Measurements from ENCODE around the gene CHCT1.

Gene CHCT1

DNA sequence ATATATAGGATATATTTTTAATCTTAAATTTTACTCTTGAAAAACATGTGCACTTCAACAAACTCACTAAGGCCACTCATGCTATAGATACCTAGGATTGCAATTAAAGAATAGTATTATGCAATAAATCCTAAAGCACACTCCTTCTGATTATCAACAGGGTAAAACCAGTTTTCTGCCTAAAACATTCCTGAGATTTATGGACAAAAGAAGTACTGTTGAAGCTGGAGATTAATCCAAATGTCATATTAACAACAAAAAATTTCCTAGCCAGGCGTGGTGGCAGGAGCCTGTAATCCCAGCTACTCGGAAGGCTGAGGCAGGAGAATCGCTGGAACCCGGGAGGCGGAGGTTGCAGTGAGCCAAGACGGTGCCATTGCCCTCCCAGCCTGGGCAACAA is 21.4 kb downstream of the CHCT1 start:
- DNase-seq, result no peak

DNA sequence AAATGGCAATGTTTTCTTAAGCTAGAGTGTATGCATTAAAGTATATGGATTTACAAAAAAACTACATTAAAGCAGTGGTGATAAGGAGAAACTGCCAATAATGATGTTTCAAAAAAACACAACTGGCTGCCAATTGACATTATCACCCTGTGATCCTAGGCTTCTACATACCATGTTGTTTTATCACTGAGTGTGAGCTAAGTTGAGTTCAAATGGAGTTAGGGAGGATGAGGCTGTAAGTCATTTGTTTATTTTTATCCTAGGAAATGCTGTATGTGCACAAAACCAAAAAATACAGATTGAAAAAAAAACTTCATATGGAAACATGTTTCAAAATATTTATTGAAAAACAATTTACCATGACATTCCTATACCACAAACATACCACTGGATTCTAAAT is 22.9 kb downstream of the CHCT1 start:
- DNase-seq, result no peak

DNA sequence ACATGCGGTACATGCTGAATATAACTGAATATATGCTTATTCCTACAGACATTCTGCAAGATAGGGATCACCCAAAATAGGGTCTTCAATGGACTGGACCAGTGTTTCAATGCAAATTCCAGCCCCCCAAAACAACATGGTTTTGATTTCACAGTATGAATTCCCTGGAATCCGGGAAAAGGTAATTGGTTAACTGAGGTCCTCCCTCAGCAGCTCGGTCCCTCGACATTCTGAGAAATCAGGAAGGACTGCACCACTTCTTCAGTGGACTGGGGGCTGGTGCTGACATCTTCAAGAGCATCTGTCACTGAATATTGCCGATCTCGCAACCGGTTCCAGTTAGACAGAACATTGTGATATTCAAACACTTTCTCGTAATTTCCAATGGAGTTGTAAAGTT is 25.1 kb downstream of the CHCT1 start:
- no peak for DNase-seq

DNA sequence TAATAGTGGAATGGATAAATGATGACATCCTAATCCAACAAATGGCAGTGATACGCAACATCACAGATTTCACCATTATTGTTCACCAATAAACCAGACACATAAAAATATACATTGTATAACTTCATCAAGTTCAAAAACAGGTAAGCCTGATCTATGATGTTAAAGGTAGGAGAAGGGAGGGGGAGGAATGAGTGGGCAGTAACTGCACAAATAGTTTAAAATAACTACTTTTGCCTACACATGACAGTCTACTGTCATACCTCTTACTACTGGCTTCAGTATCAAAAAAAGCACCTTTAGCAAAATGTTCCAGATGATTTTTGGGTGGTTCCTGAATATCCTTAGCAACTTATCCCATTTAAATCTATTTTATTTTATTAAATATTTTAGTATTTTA is 28.8 kb downstream of the CHCT1 start:
- DNase-seq, result no peak

DNA sequence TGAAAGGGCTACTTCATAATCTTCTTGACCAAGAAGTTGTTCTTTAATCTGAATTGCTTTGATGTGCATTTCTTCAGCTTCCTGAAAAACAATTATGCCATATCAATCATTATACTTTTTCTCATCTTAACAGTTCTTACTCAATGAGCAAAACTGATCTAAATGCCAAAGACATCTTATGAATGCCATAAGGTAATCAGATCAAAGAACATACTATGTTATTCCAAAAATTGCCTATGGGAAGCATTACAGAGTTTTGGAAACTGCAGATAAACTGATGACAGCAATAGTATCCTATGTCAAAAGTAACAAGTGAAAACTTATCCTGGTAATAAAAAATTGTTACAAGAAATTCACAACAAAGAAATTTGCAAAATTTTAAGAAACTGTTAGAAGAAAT is 29.7 kb downstream of the CHCT1 start:
- DNase-seq, result no peak

DNA sequence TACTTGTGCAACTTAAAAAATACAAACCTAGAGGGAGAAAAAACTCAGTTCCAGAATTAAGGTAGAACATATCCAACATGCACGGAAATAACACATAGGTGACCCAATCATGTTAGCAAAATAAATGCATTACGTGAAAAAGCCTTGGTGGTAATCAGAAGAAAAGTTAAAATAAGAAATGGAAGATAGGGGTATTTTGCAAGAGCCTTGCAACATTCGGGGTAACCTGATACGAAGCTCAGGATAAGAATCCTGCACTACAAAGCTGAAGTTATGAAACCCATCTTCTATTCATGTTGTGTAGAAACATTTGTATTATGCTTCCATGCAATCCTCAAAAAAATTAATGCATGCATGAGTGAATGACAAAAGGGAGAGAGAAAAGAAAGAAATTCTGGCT is 33.1 kb downstream of the CHCT1 start:
- DNase-seq, result no peak

DNA sequence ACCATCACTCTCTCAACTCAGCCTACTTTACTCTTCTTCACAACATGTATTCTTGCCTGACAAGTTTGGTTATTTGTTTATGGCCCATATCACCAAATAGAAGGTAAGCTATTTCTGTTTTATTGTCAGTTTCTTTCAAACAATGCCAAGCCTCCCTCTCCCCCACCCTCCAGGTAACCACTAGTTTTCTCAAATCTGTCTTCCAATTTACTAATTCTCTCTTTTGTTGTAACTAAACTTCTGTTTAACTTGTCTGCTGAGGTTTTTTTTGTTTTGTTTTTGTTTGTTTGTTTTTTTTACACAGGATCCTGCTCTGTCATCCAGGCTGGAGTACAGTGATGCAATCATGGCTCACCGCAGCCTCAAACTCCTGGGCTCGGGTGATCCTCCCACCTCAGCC is 34.9 kb downstream of the CHCT1 start:
- DNase-seq, result no peak

DNA sequence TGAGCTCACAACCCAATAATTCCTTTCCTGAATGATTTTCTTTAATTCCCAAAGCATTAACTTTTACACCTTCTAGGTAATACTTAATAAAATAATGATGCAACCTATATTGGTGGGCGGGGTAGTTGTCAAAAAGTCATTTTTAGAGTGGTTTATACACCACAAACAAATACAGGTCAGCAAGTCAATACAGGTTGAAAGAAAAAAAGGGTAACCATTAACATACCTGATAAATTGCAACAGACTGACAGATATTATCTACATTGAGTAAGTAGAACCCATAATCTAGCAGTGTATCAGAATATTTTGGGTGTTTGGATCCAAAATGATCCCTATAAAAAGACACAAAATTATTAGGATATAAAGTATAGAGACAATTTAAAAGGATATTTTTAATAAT is 39.3 kb downstream of the CHCT1 start:
- no peak for DNase-seq

DNA sequence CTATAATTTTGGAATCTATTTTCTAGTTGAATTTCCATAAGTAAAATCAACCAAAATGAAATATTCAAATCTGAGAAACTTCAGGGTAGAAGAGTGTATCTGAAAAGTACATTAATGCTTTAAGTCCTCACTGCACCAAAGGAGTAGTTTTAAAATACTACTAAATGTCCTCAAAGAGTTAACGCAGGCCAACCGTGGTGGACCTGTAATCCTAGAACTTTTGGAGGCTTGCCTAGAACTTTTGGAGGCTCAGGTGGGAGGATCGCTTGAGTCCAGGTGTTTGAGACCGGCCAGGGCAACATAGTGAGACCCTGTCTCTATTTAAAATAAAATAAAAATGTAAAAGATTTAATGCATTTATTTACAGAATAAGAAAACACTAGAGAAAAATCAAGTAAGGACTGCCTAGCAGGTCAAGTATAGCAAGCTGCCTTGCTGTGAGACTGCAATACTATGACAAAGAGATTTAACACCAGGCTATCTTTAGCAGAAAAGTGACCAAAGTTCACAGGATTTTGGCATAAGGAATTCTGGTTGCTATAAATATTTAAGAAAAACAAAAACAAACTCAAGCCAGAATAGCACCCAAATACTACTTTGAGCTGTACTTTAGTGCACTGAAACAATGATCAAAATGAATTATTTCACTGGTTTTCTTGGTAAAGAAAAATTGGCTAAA is 41.0 kb downstream of the CHCT1 start:
- DNase-seq, result no peak

DNA sequence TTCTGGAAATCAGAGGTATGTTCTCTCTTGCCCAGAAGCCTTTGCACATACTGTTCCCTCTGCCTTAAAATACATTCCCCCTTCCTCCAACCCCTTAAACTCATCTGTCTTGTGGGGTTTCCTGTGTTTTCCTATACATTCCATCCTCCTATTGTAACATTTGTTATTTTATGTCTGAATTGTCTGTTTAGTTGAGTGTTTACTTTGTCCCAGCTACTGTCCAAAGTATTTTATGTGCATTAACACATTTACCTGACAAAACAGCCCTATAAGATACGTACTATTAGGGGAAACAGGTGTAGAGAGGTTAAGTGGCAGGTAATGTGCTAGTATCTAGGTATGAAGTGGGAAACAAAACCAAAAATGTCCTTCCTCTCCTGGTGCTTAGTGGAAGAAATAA is 42.1 kb downstream of the CHCT1 start:
- no peak for DNase-seq

DNA sequence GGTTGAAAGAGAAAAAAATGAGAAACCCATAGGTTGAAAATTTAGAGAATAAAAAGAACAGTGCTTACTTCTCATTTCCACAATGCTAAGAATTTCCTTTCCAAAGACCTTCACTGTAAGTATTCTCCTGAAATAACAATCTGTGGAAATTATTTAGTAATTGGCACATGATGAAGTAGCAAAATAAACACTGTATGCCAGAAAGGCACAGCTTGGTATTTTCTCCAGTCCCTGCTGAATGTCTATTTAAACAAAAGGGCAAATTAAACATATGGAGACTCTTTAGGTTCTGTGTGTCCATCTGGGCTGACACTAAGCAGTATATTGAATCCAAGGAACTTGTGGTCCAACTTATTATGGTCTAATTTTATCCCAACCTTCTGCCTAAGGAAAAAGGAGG is 46.1 kb downstream of the CHCT1 start:
- DNase-seq, result no peak

DNA sequence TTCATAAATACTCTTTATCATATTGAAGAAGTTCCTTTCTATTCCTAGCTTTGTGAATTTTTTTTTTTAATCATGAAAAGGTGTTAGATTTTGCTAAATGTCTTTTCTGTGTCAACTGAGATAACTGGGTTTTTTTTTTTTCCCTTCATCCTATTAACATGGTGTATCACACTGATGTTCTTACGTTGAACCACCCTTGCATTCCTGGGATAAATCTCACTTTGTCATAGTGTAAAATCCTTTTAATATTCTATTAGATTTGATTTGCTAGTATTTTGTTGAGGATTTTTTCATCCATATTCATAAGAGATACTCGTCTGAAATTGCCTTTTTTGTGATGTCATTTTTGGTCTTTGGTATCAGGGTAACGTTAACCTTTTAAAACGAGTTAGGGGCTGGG is 49.2 kb downstream of the CHCT1 start:
- DNase-seq, result no peak

DNA sequence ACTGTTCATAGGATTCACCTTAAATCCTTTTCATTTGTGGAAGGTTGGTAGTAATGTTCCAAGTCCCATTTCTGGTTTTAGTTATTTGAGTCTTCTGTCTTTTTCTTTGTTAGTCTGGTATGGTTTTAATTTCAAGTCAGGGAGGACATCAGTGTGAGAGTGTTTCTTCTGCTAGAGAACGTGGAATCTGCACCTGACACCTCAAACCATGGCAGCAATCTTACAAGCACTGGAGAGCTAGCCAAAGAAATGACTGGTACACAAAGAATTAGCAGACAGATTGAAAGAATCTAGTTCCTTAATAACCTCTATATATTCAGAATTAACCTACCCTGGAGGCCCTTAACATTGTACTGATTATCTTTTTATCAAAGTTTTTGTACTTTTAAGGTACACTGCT is 50.2 kb downstream of the CHCT1 start:
- no peak for DNase-seq

DNA sequence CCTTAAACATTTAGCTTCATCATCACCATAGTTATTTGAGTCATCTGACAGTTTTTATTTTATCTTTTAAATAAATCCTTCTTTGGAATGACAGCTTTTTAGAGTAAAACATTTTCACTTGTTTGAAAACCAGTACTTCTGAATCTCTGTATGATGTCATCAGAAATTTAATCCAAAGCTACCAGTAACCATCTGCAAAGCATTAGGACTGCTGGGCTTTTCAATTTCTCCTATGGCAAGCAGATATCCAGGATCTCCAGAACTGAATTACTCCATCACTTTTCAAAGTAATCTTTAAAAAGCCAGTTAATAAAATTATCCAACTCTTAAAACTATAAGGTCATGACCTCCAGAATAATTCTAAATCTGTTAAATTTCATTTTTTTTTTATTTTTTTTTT is 51.5 kb downstream of the CHCT1 start:
- DNase-seq, result no peak
